Renal cortex interstitium (tissue), 11 donors: Measurements from ENCODE around the gene SGCD. TPM values are rescaled to one million over a fixed set of nuclear protein-coding genes. Genes with fewer than 3 reads are reported as not detected.
A peak's percentile ranks its signal among the peaks of the same experiment; 100 is the strongest.

Experiments used
- DNase-seq, 11 donors: peaks; one replicate each; pipeline ENCODE4 v3.0.0-alpha.2; 2013; ENCODE audit warnings: low read depth in 9 of 11, low spot score in 4 of 11; ENCODE audit errors: extremely low read depth in 1 of 11
- polyA plus RNA-seq, 3 donors: library from polyadenylated mRNA; unstranded; fragments of 120-200 nt; gene quantifications; one replicate each; pipeline ENCODE4 v1.2.1, GENCODE V29; 2013; ENCODE audit not compliant: insufficient read length in 3 of 3

Gene SGCD
- polyA plus RNA-seq, 3 donors, result 5.0 to 6.9 (median 5.6) TPM

- no peak for DNase-seq
Observed at GRCh38 chr5:156431956-156432829, 105.2 kb downstream of the SGCD start.

GRCh38 chr5:156432830-156433105 is 105.8 kb downstream of the SGCD start:
- DNase-seq, result no peak

GRCh38 chr5:156434471-156434870 is 107.5 kb downstream of the SGCD start:
- DNase-seq, result no peak

- DNase-seq, result no peak
Observed at GRCh38 chr5:156435101-156435500, 108.1 kb downstream of the SGCD start.

GRCh38 chr5:156438076-156438475 is 111.1 kb downstream of the SGCD start:
- no peak for DNase-seq

- no peak for DNase-seq
Observed at GRCh38 chr5:156444753-156445291, 117.9 kb downstream of the SGCD start.

GRCh38 chr5:156446526-156446925 is 119.6 kb downstream of the SGCD start:
- no peak for DNase-seq

GRCh38 chr5:156450778-156451177 is 123.8 kb downstream of the SGCD start:
- DNase-seq, result no peak

GRCh38 chr5:156451505-156451904 is 124.5 kb downstream of the SGCD start:
- DNase-seq, result no peak

- no peak for DNase-seq
Observed at GRCh38 chr5:156456857-156457256, 129.9 kb downstream of the SGCD start.

GRCh38 chr5:156459812-156460385 is 132.9 kb downstream of the SGCD start:
- no peak for DNase-seq

- no peak for DNase-seq
Observed at GRCh38 chr5:156460471-156460870, 133.5 kb downstream of the SGCD start.

GRCh38 chr5:156466871-156467270 is 139.9 kb downstream of the SGCD start:
- no peak for DNase-seq

GRCh38 chr5:156469636-156470035 is 142.7 kb downstream of the SGCD start:
- no peak for DNase-seq

GRCh38 chr5:156471893-156472292 is 144.9 kb downstream of the SGCD start:
- DNase-seq, result no peak

GRCh38 chr5:156473269-156473908 is 146.4 kb downstream of the SGCD start:
- DNase-seq, result no peak

- DNase-seq, result peak in 5 of 11 donors; percentile 15 to 32 (median 26)
Observed at GRCh38 chr5:156474251-156474650, 147.3 kb downstream of the SGCD start.

GRCh38 chr5:156475182-156476157 is 148.5 kb downstream of the SGCD start:
- DNase-seq, result peak; percentile 30 to 67 (median 47)

- DNase-seq, result no peak
Observed at GRCh38 chr5:156476158-156476551, 149.2 kb downstream of the SGCD start.
